Measurements from ENCODE around the gene ATXN10. TPM values are rescaled to one million over a fixed set of nuclear protein-coding genes. Genes with fewer than 3 reads are reported as not detected.

Gene ATXN10
- total and polyA plus RNA-seq, 3 donors from 2014 or later: 171 to 204 (median 176) TPM

- H3K4me1 ChIP-seq: no peaks in the 10 kb centered on the region
- H3K9me3 ChIP-seq: no peaks in the 10 kb centered on the region
- no peaks in the 10 kb centered on the region for H3K36me3 ChIP-seq (ENCODE audit: low read depth, missing control alignments)
- no peaks in the 10 kb centered on the region for H3K27me3 ChIP-seq
- no peak overlapping the region for H3K4me3 ChIP-seq
- H3K27ac ChIP-seq: no peak overlapping the region
- DNase-seq: no peak
- no peak for TF ChIP-seq POLR2A (IDR thresholded peaks at IDR 0.05)
- TF ChIP-seq CTCF (IDR thresholded peaks at IDR 0.05): no peak
- WGBS, 2 donors: 76 to 77% methylated on average over 12 of the region's 12 CpGs
- intact Hi-C loops (cut with DNase I; ENCODE audit: low total_unique reads): no loop called here
Measured at GRCh38 chr22:45631140-45631840, 40.3 kb upstream of the ATXN10 start.

- H3K27ac ChIP-seq: no peak overlapping the region
- H3K36me3 ChIP-seq (ENCODE audit: low read depth, missing control alignments): no peaks in the 10 kb centered on the region
- WGBS, 2 donors: 91 to 93% methylated on average over 7 of the region's 7 CpGs
- H3K27me3 ChIP-seq: no peaks in the 10 kb centered on the region
- no peaks in the 10 kb centered on the region for H3K4me1 ChIP-seq
- intact Hi-C loops (cut with DNase I; ENCODE audit: low total_unique reads): no loop called here
- no peak overlapping the region for H3K4me3 ChIP-seq
- TF ChIP-seq CTCF (IDR thresholded peaks at IDR 0.05) (no peak), POLR2A (IDR thresholded peaks at IDR 0.05) (no peak)
- no peaks in the 10 kb centered on the region for H3K9me3 ChIP-seq
- DNase-seq: no peak
Measured at GRCh38 chr22:45631841-45632238, 39.8 kb upstream of the ATXN10 start.

- WGBS, 2 donors: 26 to 43% methylated on average over 15 of the region's 15 CpGs
- Histone ChIP-seq H3K4me1 (no peaks in the 10 kb centered on the region), H3K27me3 (no peaks in the 10 kb centered on the region), H3K9me3 (no peaks in the 10 kb centered on the region), H3K27ac (no peak overlapping the region), H3K36me3 (ENCODE audit: low read depth, missing control alignments) (no peaks in the 10 kb centered on the region), H3K4me3 (no peak overlapping the region)
- TF ChIP-seq CTCF (IDR thresholded peaks at IDR 0.05) (no peak), POLR2A (IDR thresholded peaks at IDR 0.05) (no peak)
- DNase-seq: no peak
- intact Hi-C loops (cut with DNase I; ENCODE audit: low total_unique reads): no loop called here
Measured at GRCh38 chr22:45632791-45633515, 38.7 kb upstream of the ATXN10 start.

- no peak overlapping the region for H3K4me3 ChIP-seq
- H3K27me3 ChIP-seq: no peaks in the 10 kb centered on the region
- no peak for TF ChIP-seq CTCF (IDR thresholded peaks at IDR 0.05)
- no peak for TF ChIP-seq POLR2A (IDR thresholded peaks at IDR 0.05)
- no peak overlapping the region for H3K27ac ChIP-seq
- no peaks in the 10 kb centered on the region for H3K36me3 ChIP-seq (ENCODE audit: low read depth, missing control alignments)
- intact Hi-C loops (cut with DNase I; ENCODE audit: low total_unique reads): no loop called here
- DNase-seq: no peak
- no peaks in the 10 kb centered on the region for H3K9me3 ChIP-seq
- WGBS, 2 donors: 87 to 90% methylated on average over 7 of the region's 7 CpGs
- no peaks in the 10 kb centered on the region for H3K4me1 ChIP-seq
Measured at GRCh38 chr22:45636683-45637082, 35.0 kb upstream of the ATXN10 start.
